Lung microvascular endothelial cell (primary cell): ENCODE measurements around the gene AOPEP. TPM values are rescaled to one million over a fixed set of nuclear protein-coding genes. Genes with fewer than 3 reads are reported as not detected.
A peak's percentile ranks its signal among the peaks of the same experiment; 100 is the strongest.
"Not testable (repeated sequence)": the region's sequence is repeated elsewhere in the genome, so short reads cannot be mapped to it uniquely, and the experiment has no call there.

ENCODE experiments used
- DNase-seq, 2 donors: peaks; one replicate each; pipeline versions ENCODE4 v3.0.0 to v3.0.0-alpha.2; 2010; ENCODE audit warnings: low read depth in 2 of 2
- total RNA-seq: library from RNA; depleted of rRNA; stranded (reverse); fragments of >200 nt; gene quantifications from 2 replicates; pipeline ENCODE4 v1.2.1, GENCODE V29; 2014

Gene AOPEP
- total RNA-seq, 1 donor from 2014 or later: 33.9 TPM

DNA sequence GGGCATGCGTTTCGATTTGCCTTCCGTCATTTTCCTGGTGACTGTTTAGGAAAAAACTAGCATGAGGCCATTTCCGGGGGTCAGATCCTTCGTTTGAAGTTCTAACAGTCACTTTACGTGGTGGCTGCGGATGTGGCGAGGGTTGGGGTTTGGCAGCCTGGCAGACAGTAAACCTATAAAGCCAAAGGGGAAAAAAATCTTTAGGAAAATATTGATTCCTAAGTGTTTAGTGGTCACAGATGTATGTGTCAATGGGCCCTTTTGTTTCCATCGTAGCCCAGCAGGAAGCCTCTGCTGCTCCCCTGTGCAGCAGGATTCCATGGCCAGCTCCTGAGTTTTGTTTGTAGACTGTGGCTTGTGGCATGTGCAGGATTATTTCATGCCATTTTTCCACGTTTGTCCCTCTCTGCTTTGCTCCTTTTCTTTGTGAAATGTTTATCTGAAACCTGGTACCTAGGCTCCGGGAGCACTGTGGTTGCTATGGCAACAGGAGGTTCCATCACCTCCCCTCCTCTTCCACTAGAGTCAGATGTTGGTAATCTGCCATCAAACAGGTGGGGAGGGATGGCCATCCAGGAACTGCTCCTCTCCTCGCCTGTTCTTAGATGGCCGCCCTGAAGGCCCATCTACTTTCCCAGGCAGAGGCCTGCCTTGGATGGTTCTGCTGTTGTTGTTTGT lies 202.3 kb downstream of the AOPEP start:
- peak; percentile 87 to 92 for DNase-seq

DNA sequence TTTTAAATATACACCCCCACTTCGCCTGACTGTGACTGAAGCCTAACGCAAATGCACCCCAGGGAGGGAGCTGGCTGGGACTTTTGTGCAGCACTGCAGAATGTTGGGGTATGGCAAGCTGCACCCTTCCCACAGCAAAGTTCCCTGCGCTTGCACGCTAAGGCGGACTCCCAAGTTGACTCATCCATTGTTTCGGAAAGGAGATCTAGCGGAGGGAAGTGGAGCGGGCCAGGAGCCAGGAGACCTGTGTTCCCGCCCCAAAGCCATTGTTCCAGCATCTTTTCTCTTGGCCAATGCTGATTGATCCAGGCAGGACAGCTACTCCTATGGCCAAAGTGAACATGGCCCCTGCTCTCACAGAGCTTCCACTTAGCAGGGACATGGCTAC lies 202.9 kb downstream of the AOPEP start:
- peak; percentile 96 to 100 for DNase-seq

DNA sequence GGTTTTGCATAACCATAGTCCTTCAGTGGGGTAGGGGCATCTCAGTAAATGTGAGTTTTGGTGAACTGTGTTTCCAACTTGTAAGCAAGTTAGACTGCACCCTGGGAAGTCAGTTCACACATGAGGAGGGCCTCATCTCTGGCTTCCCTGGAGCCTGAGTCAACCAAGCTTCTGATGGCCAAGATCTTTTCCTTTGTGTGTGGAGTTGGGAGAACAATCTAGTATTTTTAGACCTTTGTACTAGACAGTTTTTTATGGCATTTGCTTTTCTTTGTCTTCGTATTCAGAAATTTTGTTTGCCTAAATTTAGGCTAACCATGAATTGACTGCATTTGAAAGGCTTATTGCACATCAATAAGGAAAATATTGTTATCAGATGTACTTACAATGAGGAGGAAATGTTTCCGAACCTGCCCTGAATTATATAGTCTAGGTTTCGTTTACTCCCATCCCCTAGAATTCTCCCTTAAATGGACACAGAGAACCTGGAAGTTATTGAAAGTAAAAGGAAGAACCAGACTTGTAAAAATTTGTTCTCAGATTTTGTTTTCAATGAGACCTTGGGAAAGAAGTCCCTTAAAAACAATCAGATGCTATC lies 204.6 kb downstream of the AOPEP start:
- DNase-seq: no peak

DNA sequence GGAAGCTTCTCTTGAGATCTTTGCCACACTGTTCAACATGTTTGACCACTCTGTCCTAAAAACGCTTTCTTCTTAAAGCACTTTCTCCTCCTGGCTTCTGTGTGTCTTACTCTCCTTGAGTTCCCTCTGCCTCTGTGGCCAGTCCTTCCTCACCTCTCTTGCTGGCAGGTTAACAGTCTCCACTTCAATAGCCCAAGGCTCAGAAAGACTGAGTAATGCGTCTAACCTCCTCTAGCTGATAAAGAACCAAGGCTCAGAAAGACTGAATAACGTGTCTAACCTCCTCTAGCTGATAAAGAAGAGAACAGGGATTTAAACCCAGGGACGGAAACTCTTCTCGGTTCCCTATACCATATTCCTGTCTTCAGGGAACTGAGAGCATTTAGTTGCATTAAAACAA lies 205.2 kb downstream of the AOPEP start:
- DNase-seq: no peak

DNA sequence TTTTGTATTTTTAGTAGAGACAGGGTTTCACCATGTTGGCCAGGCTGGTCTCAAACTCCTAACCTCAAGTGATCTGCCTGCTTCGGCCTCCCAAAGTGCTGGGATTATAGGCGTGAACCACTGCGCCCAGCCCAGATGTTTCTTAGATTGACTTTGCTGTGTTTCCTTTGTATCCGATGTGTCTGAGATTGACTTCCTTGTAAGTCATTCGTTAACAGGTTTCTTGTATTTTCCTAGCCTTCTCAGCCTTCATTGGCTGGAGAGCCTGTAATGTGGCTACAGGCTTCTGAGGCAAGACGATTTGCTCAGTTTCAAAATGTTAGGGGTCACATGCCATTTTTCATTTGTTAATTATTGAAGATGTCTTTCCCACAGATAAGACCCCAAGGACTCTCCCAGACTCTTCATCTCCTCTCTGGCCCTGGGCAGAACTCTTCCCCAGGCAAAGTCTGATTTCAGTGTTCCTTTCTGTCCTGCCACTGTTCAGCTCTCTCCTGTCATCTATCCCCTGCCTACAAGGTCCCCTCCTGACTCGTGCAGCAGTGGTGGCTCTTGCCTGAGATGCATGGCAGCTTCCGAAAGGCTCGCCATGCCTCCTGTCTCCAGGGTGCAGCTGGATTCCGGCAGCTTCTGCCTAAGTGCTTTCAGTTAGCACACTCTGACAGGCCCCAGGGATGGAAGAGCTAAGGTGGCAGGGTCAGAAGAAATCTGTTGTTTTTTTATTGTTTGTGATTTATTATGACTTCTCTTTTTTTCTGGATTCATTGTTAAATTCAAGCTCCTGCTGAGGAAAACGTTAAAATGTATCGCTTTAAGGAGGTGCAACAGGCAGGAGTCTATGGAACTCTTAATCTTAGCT lies 206.4 kb downstream of the AOPEP start:
- DNase-seq: no peak

DNA sequence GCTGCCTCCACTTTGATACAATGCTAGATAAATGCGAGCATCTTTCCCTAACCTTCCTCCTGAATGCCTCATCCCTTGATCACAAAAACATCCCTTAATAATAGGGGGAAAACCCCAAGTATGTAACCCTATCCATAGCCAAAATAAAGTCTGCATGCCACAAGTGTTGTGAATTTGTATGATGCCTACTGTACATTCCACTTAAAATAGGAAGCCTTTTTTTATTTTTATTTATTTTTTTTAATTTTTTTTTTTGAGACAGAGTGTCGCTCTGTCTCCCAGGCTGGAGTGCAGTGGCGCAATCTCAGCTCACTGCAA lies 207.0 kb downstream of the AOPEP start:
- no peak for DNase-seq

DNA sequence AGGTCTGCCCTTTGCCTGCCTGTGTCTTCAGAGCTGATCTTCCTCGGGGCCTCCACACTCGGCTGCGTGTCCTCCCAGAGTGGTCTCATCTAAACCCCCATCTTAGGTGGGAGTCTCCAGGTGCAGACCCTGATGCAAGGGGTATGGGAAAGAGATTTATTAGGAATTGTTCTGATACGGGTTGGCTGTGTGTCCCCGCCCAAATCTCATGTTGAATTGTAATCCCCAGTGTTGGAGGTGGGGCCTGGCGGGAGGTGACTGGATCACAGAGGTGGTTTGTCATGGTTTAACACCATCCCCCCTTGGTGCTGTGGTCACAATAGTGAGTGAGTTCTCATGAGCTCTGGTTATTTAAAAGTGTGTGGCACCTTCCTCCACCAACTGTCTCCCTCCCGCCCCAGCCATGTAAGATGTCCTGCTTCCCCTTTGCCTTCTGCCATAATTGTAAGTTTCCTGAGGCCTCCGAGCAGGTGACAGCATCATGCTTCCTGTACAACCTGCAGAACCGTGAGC lies 208.4 kb downstream of the AOPEP start:
- DNase-seq: no peak

DNA sequence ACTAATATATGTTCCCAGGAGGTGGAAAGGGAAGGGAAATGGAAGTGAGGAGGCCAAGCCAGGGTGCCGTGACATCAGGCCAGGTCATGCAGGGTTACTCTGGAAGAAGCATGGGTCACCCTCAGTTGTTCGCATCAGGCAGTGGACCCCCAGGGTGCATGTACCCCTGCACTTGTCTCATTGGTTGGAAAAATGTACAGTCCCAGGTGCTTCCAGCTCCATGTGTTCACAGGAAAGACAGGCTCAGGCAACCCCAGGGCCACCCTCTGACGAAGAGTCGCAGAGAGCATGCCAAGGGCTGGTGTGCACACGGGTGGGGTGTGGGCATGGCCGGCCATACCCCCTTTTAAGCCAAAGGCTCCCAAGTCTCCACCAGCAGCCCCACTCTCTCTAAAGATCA lies 208.9 kb downstream of the AOPEP start:
- DNase-seq: no peak

DNA sequence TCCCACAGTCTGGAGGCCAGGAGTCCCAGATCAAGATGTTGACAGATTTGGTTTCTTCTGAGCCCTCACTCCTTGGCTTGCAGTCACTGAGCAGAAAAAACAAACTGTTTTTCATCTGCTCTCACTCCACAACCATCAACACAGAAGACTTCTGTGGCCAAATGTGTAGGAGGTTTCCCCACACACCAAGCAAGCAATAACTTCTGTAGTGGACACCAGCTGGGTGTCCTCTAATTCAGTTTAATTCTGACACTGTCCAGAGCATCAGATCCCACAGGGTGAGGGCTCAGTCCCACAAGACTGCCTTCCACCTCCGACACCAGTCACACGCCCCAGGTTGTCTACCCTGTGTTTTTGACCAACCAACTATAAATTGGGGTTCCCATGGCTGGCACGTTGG lies 209.9 kb downstream of the AOPEP start:
- no peak for DNase-seq

DNA sequence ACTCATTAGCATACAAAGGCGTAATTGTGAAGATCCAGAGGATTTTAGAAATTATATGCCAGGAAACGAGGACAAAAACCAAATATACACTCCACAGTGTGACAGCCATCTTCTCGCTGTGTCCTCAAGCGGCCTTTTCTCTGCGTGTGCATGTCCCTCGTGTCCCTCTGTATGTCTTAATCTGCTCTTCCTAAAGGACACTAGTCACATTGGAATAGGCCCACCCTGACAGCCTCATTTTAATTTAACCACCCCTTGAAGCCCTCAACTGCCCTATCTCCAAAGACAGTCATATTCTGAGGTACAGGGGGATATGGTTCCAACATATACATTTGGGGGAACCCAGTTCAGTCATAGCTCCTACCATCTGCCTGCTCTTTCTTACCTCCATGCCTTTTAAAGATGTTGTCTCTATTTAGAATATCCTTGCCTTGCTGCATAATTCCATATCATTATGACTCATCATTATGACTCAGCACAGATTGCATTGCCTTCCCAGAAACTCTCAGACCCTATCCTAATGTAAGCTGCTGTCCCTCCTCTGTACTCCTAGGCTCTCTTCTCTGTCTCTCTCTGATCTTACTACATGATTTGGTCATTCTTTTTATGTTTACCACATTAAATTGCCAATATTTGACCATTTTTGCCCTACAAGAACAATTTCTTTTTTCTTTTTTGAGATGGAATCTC lies 210.9 kb downstream of the AOPEP start:
- peak; percentile 52 to 87 for DNase-seq

DNA sequence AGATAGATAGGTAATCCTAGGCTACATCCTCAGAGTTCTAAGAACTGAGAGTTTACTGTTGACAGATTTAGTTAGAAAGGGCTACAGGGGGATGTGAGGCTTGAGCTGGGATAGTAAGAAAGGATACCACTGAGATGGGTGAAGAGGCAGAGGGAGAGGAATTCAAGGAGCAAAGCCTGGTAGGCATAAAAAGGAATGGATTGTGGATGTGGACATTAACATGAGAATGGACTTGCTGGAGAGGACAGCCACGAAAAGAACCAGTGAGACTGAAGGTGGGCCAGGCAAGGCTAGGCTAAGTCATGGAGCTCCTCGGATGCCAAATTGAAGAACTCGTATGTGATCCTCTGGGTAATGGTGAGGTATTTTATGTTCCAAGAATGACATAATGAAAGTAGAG lies 211.9 kb downstream of the AOPEP start:
- no peak for DNase-seq

DNA sequence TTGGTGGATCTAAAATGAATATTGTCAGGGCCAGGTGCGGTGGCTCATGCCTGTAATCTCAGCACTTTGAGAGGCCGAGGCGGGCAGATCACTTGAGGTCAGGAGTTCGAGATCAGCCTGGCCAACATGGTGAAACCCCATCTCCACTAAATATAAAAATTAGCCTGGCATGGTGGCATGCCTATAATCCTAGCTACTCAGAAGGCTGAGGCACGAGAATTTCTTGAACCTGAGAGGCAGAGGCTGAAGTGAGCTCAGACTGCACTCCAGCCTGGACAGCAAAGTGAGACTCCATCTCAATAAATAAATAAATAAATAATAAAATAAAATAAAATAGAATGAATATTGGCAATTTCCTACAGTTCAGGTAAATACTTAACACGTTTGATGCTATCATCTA lies 213.8 kb downstream of the AOPEP start:
- DNase-seq: not testable (repeated sequence)

DNA sequence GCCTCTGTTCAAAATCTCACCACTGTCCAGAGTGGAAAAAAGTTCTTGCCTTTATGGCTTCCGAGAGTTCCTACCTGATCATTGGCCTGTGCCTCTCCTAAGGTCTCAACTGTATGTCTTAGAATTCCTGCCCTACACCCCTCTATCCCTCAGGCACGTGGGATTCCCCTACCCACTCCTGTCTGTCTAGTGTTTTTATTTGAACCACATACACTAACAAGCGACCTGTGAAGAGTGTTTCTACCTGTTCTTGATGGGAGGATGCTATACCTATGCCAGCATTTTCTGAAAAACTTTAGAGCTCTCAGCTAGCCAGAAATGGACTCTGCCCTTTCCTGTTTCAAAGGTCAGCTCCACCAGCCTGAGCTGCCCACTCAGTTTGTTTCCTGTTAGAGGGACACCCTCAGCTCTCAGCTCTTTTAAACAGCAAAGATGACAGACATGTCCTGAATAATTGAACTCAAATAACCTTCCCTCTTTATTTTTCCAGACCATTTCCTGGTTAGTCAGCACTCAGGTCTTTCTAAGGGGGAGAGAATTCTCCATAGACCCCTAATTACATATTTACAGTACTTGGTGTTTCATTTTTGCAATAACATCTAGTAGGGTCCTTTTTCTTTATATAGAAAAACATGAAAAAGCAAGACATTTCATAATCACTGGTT lies 214.8 kb downstream of the AOPEP start:
- peak; percentile 83 to 92 for DNase-seq

DNA sequence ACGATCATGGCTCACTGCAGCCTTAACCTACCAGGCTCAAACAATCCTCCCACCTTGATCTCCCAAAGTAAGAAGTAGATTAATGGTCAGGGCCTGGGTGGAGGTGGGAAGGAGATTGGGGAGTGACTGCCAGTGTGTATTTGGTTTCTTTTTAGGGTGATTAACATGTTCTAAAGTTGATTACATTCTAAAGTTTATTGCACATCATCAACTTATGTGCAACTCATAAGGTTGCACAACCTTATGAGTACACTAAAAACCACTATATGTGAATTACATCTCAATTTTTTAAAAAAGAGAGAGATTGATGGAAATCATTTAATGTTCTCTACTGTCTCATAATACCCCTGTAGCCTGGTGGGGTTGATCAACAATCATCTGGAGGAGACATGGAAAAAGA lies 218.1 kb downstream of the AOPEP start:
- DNase-seq: no peak

DNA sequence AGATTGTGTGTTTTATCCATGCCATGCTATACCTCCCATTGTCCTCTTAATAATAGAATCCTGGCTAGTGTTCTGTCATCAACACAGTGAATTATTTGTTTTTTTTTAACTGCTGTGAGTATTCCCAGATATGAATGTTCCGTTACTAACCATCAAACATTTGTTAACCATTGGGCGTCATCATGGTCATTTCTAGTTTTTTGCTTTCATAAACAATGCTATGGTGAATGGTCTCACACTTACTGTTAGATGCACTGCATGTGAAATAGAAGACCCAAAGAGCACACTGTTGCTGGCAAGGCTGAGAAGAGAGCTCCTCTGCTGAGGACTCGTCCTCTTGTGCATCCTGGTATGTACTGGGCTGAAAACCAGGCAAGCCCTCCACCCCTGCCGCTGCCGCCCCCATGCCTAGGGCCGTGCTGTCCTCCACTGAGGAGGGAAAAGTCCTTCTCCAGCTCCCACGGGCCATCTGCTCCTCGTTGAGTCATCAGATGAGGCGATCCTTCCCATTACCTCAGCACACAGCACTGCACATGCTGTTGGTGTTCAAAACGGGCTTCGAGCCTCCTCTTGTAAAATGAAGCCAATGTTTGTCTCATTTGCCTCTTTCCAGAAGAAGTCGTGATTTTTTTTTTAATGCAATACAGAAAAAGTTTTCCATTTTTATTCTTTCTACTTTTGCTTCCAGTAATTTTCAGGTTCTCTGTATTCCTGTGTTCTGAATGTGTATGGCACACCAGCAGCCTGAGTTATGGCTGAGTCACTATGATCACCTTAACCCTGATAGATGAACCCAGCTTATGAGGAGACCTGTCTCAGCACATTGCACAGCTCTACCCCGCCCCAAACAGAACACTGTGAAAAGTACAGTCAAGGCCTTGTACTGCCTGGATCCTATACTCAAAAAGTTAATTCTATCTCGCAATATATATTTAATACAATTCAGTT lies 219.0 kb downstream of the AOPEP start:
- DNase-seq: peak; percentile 54 to 86

DNA sequence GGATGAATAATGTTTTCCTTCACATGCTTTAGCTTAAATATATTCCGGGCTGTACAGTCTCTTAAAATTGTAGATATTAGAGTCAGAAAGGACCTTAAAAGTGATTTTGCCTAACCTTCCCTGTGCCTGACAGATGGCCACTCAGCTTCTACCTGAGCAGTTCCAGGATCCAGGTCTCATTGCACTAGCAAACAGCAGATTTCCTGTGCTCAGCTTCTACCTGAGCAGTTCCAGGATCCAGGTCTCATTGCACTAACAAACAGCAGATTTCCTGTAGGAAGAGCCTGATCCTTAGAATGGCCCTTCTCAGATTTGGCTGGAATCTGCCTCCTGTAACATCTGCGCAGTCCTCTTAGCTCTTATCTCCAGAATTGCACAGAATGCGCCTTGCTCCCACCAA lies 219.8 kb downstream of the AOPEP start:
- DNase-seq: no peak

DNA sequence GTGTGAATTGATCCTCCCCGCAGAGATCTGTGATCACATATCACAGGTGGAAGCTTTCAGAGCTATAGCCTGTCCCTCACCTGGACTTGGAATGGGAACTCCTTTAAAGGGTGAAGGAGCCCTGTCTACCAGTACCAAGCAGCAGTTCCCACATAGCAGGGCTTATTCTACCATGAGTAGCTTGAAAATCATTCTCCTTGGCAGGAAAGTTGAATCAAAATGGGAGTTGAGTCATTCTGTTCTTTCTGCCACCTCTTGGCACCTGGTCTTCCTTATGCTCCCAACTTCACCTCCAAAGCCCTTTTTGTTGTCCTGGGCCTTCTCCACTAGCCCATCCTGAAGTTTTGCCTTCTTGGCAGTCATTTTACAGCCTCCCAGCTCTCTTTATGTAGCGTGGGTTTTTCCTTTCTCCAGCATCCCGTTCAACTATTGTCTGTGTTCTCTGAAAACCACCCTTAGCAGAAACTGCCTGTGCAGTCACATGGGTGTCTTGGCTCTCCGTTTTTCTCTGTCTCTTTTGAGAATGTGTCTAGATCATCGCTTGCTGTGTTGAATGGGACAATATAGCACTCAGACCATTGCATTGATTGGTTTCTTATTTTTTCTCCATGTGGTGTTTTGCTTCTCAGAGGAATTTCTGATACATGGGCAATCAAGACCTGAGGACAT lies 222.2 kb downstream of the AOPEP start:
- DNase-seq: no peak

DNA sequence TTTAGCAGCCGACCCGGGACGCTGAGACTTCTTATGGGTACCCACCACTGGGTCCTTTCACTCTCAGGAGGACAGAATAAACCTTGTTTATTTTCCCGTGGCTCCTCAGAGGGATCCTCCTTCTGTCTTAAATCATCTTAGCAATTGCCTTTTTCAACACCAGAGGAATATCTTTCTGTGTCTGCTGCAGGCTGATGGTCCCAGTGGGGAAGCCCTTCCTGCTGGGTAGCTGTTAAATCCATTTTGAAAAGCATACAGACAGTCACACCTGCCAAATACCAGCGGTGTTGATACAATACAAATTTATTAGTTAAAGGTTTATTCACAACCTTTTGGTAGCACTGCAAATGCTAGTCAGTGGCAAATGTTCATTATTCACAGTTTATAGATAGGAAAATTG lies 222.9 kb downstream of the AOPEP start:
- no peak for DNase-seq

DNA sequence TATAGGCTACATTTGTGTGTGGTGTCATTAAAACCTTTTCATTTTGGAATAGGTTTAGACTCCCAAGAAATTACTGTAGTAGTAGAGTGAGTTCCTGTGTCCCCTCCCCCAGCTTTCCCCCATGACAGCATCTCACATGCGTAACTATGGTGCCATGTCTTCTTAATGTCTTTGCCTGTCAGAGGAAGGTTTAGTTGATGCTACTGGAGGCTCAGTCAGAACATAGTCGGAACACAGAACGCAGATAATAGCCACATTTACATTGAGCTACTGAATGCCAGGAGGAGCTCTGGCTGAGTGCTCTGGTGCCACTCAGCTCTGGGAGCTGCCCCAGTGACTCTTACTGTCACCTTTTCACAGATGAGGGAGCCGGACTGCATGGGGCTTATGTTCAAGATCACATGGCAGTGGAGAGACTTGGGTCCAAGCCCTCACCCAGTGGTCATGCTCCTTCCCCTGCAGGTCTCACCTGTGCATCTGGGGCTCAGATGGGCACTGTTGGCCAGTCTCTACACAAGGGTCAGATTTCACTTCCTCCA lies 223.6 kb downstream of the AOPEP start:
- no peak for DNase-seq
